K562 (cell line): ENCODE data around the gene SP6. TPM values are rescaled to one million over a fixed set of nuclear protein-coding genes. Genes with fewer than 3 reads are reported as not detected.

ENCODE experiments used
- ATF2 ChIP-seq: sonication (generic); formaldehyde crosslinking; IDR thresholded peaks from 2 replicates; pipeline ENCODE4 v1.8.1; 2022; ENCODE audit warnings: missing genetic modification reagents
- EGR1 ChIP-seq: fragments of 450-650 bp; conservative IDR thresholded peaks from 2 replicates; pipeline ENCODE4 v1.6.1; 2017; ENCODE audit warnings: mild to moderate bottlenecking
- ELF1 ChIP-seq: fragments of 200-800 bp; sonication (Bioruptor generic); IDR thresholded peaks from 2 replicates; pipeline ENCODE4 v1.6.1; 2016; ENCODE audit warnings: missing genetic modification characterization, missing compliant biosample characterization
- HDAC6 ChIP-seq: IDR thresholded peaks from 2 replicates; pipeline ENCODE4 v1.6.1; 2012; ENCODE audit warnings: low read depth, mild to moderate bottlenecking, control low read depth, inconsistent platforms, low read length, moderate library complexity
- HNRNPL ChIP-seq: fragments of 200-400 bp; formaldehyde crosslinking; IDR thresholded peaks from 2 replicates; pipeline ENCODE4 v1.6.1; 2017; ENCODE audit warnings: low read depth, mild to moderate bottlenecking, low read length
- HNRNPUL1 ChIP-seq: fragments of 200-400 bp; formaldehyde crosslinking; IDR thresholded peaks from 2 replicates; pipeline ENCODE4 v1.6.1; 2017; ENCODE audit warnings: low read length
- MTA1 ChIP-seq: fragments of 450-650 bp; IDR thresholded peaks from 2 replicates; pipeline ENCODE4 v1.6.1; 2017; ENCODE audit warnings: borderline replicate concordance
- NR4A1 ChIP-seq, 2 experiments: fragments of 250-450 bp in 1 of 2; fragments of 450-650 bp in 1 of 2; sonication (Bioruptor Pico) in 1 of 2; IDR thresholded peaks; 2 replicates each; pipeline versions ENCODE4 v1.4.0 to v1.6.1; 2016 to 2020; ENCODE audit warnings: mild to moderate bottlenecking in 2 of 2, missing compliant biosample characterization in 1 of 2, missing genetic modification characterization in 1 of 2, moderate library complexity in 1 of 2
- PTRF ChIP-seq: fragments of 450-650 bp; IDR thresholded peaks from 2 replicates; pipeline ENCODE4 v1.6.1; 2016; ENCODE audit warnings: mild to moderate bottlenecking, missing genetic modification characterization, missing compliant biosample characterization
- RBM22 ChIP-seq: fragments of 200-400 bp; formaldehyde crosslinking; IDR thresholded peaks from 2 replicates; pipeline ENCODE4 v1.6.1; 2018; ENCODE audit warnings: low read length, low read depth; ENCODE audit not compliant: poor library complexity, severe bottlenecking
- RNF219 ChIP-seq: fragments of 250-450 bp; sonication (Bioruptor Pico); IDR thresholded peaks from 2 replicates; pipeline ENCODE4 v1.5.0; 2022; ENCODE audit warnings: mild to moderate bottlenecking
- SMARCE1 ChIP-seq: fragments of 450-650 bp; IDR thresholded peaks from 2 replicates; pipeline ENCODE4 v1.7.1; 2016; ENCODE audit warnings: mild to moderate bottlenecking
- STAT5A ChIP-seq: IDR thresholded peaks from 2 replicates; pipeline ENCODE4 v1.6.1; 2012; ENCODE audit warnings: low read length, inconsistent platforms, borderline replicate concordance
- TCF7 ChIP-seq: sonication (generic); IDR thresholded peaks from 2 replicates; pipeline ENCODE4 v1.6.1; 2016; ENCODE audit warnings: antibody characterized with exemption, borderline replicate concordance
- ZBTB11 ChIP-seq, 3 experiments: fragments of 200-800 bp in 1 of 3; fragments of 250-450 bp in 1 of 3; fragments of 450-650 bp in 1 of 3; sonication (Bioruptor Pico) in 1 of 3; sonication (Bioruptor generic) in 1 of 3; formaldehyde crosslinking in 1 of 3; IDR thresholded peaks; 2 replicates each; pipeline versions ENCODE4 v1.6.1 to v1.8.0; 2016 to 2022; ENCODE audit warnings: mild to moderate bottlenecking in 2 of 3, missing genetic modification characterization in 2 of 3, missing compliant biosample characterization in 1 of 3, moderate library complexity in 1 of 3
- ZBTB8A ChIP-seq: fragments of 450-650 bp; IDR thresholded peaks from 2 replicates; pipeline ENCODE4 v1.6.1; 2018; ENCODE audit warnings: mild to moderate bottlenecking, moderate library complexity; ENCODE audit not compliant: partially characterized antibody
- ZNF717 ChIP-seq: fragments of 250-450 bp; sonication (Bioruptor Pico); IDR thresholded peaks from 2 replicates; pipeline ENCODE4 v1.5.0; 2021
- ZNF785 ChIP-seq: fragments of 250-450 bp; sonication (Bioruptor Pico); IDR thresholded peaks from 2 replicates; pipeline ENCODE4 v1.4.0; 2020; ENCODE audit warnings: mild to moderate bottlenecking
- ZSCAN32 ChIP-seq: fragments of 450-650 bp; formaldehyde crosslinking; IDR thresholded peaks from 2 replicates; pipeline ENCODE4 v1.4.0; 2020; ENCODE audit warnings: mild to moderate bottlenecking, moderate library complexity
- ZZZ3 ChIP-seq: fragments of 450-650 bp; IDR thresholded peaks from 2 replicates; pipeline ENCODE4 v1.6.1; 2016; ENCODE audit warnings: antibody characterized with exemption, mild to moderate bottlenecking, moderate library complexity
- polyA plus RNA-seq, 8 experiments: library from polyadenylated mRNA; depleted of rRNA in 4 of 8; stranded (reverse) in 5 of 8; unstranded in 3 of 8; fragments of >200 nt; fragmentation: Nextera tagmentation in 2 of 8; fragmentation: Illumina TruSeq in 1 of 8; extraction: Ambion mirVana in 2 of 8; extraction: Trizol in 1 of 8; gene quantifications; 2 replicates each; pipeline versions ENCODE4 v1.2.1 to v1.2.3, GENCODE V29; 2011 to 2014; ENCODE audit warnings: inconsistent platforms in 1 of 8, missing spikeins in 1 of 8
- total RNA-seq, 7 experiments: library from RNA; depleted of rRNA in 6 of 7; stranded (reverse); fragments of >200 nt in 6 of 7; fragmentation: Illumina TruSeq in 2 of 7; extraction: Trizol in 2 of 7; gene quantifications; 2 replicates each; pipeline versions ENCODE4 v1.2.1 to v1.2.3, GENCODE V29; 2011 to 2021; ENCODE audit warnings: low replicate concordance in 1 of 7

The SP6 gene
- total and polyA plus RNA-seq, 9 of the 15 experiments (the other 6 are each of a cell fraction or from before 2014, with no cell fraction given) = 0.11 to 7.9 (median 2.2) TPM

GRCh38 chr17:47895347-47895855, 44.4 kb upstream of the SP6 start (continued):
- no peak for TF ChIP-seq SMARCE1
- TF ChIP-seq TCF7 = 0 out of 2 replicates have a peak, but pooled peaks have one; percentile 26
- TF ChIP-seq RBM22 = no peak
- no peak for TF ChIP-seq RNF219 (CRISPR knock-in tag)
- no peak for TF ChIP-seq ZSCAN32 (CRISPR knock-in tag)
- peak in 1 of 3 experiments; percentile 22; a peak in 2 of 6 replicates for TF ChIP-seq ZBTB11 (CRISPR knock-in tag; IDR thresholded peaks at IDR 0.05)
- TF ChIP-seq HDAC6 = no peak
- no peak for TF ChIP-seq ZNF785
- no peak for TF ChIP-seq PTRF (tag)
- TF ChIP-seq ZNF717 (CRISPR knock-in tag) = no peak
- no peak for TF ChIP-seq EGR1
- TF ChIP-seq HNRNPL = no peak
- TF ChIP-seq MTA1 = peak; percentile 15; the same call in 1 of the 2 replicates
- TF ChIP-seq STAT5A = no peak
- TF ChIP-seq ELF1 = no peak
- no peak for TF ChIP-seq ZBTB8A
- no peak for TF ChIP-seq HNRNPUL1
- peak; percentile 66; the same call in 1 of the 2 replicates for TF ChIP-seq NR4A1 (CRISPR knock-in tag; IDR thresholded peaks at IDR 0.05)
- TF ChIP-seq NR4A1 (tag; IDR thresholded peaks at IDR 0.05) = no peak
- TF ChIP-seq ZZZ3 = no peak
- TF ChIP-seq ATF2 (CRISPR knock-in tag) = no peak
